ENCODE results near the gene BMP3. TPM values are rescaled to one million over a fixed set of nuclear protein-coding genes. Genes with fewer than 3 reads are reported as not detected.

BMP3 gene
- total and polyA plus RNA-seq, 2 donors (not counting 3 experiments of a cell fraction or from before 2014, with no cell fraction given) = not detected

- FAIRE-seq = no peak
- POLR2A ChIA-PET = no interaction called here
- H3K36me3 ChIP-seq (ENCODE audit: control insufficient read depth in 2 of 2, extremely low read depth in 1 of 2, insufficient read depth in 2 of 2, low read length in 2 of 2) = no peaks in the 10 kb centered on the region
- H2AFZ ChIP-seq (ENCODE audit: low read depth, low read length) = no peak overlapping the region
- TF ChIP-seq POLR2AphosphoS5 (IDR thresholded peaks at IDR 0.05; ENCODE audit: insufficient read depth, low read depth, low read length) (no peak), MYC (IDR thresholded peaks at IDR 0.05; ENCODE audit: low read depth, low read length) (no peak), EZH2 (IDR thresholded peaks at IDR 0.05; ENCODE audit: borderline replicate concordance, low read depth, low read length, severe bottlenecking) (no peak), POLR2A (IDR thresholded peaks at IDR 0.05; ENCODE audit: low read depth, low read length) (no peak), CTCF (IDR thresholded peaks at IDR 0.05; ENCODE audit: extremely low read depth in 1 of 2, insufficient read depth in 1 of 2, low read depth in 1 of 2, low read length in 2 of 2) (no peak), MAX (IDR thresholded peaks at IDR 0.05; ENCODE audit: insufficient read depth, insufficient read length) (no peak), FOS (IDR thresholded peaks at IDR 0.05; ENCODE audit: borderline replicate concordance, insufficient read depth, low read length) (no peak), GATA2 (IDR thresholded peaks at IDR 0.05; ENCODE audit: insufficient read depth, insufficient read length, low read depth, low read length) (no peak), JUN (IDR thresholded peaks at IDR 0.05; ENCODE audit: borderline replicate concordance, insufficient read depth, insufficient read length, low read depth) (no peak)
- no peak overlapping the region for H3K4me2 ChIP-seq (ENCODE audit: insufficient read depth, low read length)
- no peaks in the 10 kb centered on the region for H3K9me1 ChIP-seq (replicated peaks; ENCODE audit: control insufficient read depth, extremely low read depth, insufficient read depth, low read length)
- no peak overlapping the region for H3K4me3 ChIP-seq (replicated peaks in 1 of 3; ENCODE audit: insufficient read depth in 1 of 3, low read depth in 1 of 3, low read length in 3 of 3)
- no peaks in the 10 kb centered on the region for H3K4me1 ChIP-seq (ENCODE audit: control insufficient read depth, extremely low read depth, insufficient read depth, low read length)
- dilution Hi-C loops (cut with MboI; ENCODE audit: extremely low pct_ligation_motif_present, low sequenced_read_pairs) = no loop called here
- no peak overlapping the region for H3K9ac ChIP-seq (replicated peaks; ENCODE audit: extremely low read depth, insufficient read depth, low read length)
- H3K79me2 ChIP-seq (ENCODE audit: control insufficient read depth, insufficient read depth, low read length) = no peaks in the 10 kb centered on the region
- H3K9me3 ChIP-seq (replicated peaks; ENCODE audit: control insufficient read depth, insufficient read depth, low read length) = no peaks in the 10 kb centered on the region
- H3K27me3 ChIP-seq (ENCODE audit: control insufficient read depth in 2 of 2, insufficient read depth in 2 of 2, low read length in 2 of 2) = no peaks in the 10 kb centered on the region
- intact Hi-C loops (cut with micrococcal nuclease) = no loop called here
- no peak for DNase-seq (ENCODE audit: low read depth, low spot score)
- no TSS peak for BruUV-seq (replicated peaks)
- CTCF ChIA-PET = interaction anchor here (1.2 kb wide), 1 partner anchor 10 kb away, joined by 3 read pairs; no protein-coding TSS in a partner anchor
- H4K20me1 ChIP-seq (replicated peaks; ENCODE audit: control insufficient read depth, extremely low read depth, insufficient read depth, low read length) = no peaks in the 10 kb centered on the region
- H3K27ac ChIP-seq (ENCODE audit: insufficient read depth, low read depth, low read length) = no peak overlapping the region
These were observed 18.8 kb downstream of the BMP3 start for GRCh38 chr4:81049330-81049729.

Data from endothelial cell of umbilical vein (primary cell).